Gastrocnemius medialis (tissue), 4 donors: ENCODE measurements around the gene FLNC.

Experiments used
- POLR2A ChIP-seq, 2 donors: fragments of 450-650 bp; IDR thresholded peaks; one replicate each; pipeline ENCODE4 v1.6.1; 2017; ENCODE audit warnings: antibody characterized with exemption in 2 of 2, mild to moderate bottlenecking in 2 of 2, moderate library complexity in 2 of 2
- TF ChIP-seq, protein P1 (sequence below), 5 experiments: fragments of 450-650 bp in 3 of 5; fragments of 200-600 bp in 2 of 5; sonication (generic) in 2 of 5; IDR thresholded peaks in 4 of 5; conservative IDR thresholded peaks in 1 of 5; 1 replicate in 4 of 5; 2 replicates in 1 of 5; pipeline ENCODE4 v1.5.1; 2016 to 2019; ENCODE audit warnings: antibody characterized with exemption in 5 of 5, mild to moderate bottlenecking in 3 of 5, moderate library complexity in 3 of 5

DNA sequence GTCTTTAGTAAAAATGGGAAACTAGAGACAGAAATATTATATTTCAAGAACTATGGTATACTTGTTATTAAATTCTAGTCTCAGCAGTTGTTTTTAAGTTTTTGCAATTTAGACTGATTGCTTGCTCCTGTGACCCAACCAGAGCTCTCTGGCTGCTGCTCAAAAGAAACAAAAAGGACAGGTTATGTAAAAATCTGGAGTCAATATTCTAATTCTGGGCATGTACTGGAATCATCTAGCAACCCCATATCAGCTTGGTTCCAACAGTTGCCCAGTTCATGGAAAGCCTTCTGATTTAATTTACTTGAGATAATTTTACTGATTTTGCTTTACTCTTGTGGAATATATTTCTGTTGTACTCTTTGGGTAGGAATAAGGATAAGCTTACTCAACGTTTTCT lies 70.0 kb downstream of the FLNC start:
- TF ChIP-seq, protein P1, sequence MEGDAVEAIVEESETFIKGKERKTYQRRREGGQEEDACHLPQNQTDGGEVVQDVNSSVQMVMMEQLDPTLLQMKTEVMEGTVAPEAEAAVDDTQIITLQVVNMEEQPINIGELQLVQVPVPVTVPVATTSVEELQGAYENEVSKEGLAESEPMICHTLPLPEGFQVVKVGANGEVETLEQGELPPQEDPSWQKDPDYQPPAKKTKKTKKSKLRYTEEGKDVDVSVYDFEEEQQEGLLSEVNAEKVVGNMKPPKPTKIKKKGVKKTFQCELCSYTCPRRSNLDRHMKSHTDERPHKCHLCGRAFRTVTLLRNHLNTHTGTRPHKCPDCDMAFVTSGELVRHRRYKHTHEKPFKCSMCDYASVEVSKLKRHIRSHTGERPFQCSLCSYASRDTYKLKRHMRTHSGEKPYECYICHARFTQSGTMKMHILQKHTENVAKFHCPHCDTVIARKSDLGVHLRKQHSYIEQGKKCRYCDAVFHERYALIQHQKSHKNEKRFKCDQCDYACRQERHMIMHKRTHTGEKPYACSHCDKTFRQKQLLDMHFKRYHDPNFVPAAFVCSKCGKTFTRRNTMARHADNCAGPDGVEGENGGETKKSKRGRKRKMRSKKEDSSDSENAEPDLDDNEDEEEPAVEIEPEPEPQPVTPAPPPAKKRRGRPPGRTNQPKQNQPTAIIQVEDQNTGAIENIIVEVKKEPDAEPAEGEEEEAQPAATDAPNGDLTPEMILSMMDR (IDR thresholded peaks at IDR 0.05 in 4 of 5, conservative IDR thresholded peaks at IDR 0.05 in 1 of 5): no peak
- no peak for TF ChIP-seq POLR2A (IDR thresholded peaks at IDR 0.05)
